Panc1 (cell line): ENCODE measurements around the gene NBPF1.

ENCODE experiments used
- CTCF ChIP-seq: fragments of 450-650 bp; IDR thresholded peaks from 2 replicates; pipeline ENCODE4 v1.5.1; 2017; ENCODE audit warnings: mild to moderate bottlenecking
- POLR2AphosphoS5 ChIP-seq: IDR thresholded peaks from 2 replicates; pipeline ENCODE4 v1.6.1; 2012; ENCODE audit warnings: mild to moderate bottlenecking, low read depth, low read length, moderate library complexity
- REST ChIP-seq, 2 experiments: IDR thresholded peaks; 2 replicates each; pipeline ENCODE4 v1.6.1; 2011 to 2012; ENCODE audit warnings: low read depth in 2 of 2, control low read depth in 1 of 2, low read length in 1 of 2, mild to moderate bottlenecking in 1 of 2, moderate library complexity in 1 of 2; ENCODE audit not compliant: insufficient read depth in 1 of 2

- TF ChIP-seq CTCF (no peak), POLR2AphosphoS5 (no peak), REST (IDR thresholded peaks at IDR 0.05; ENCODE audit: insufficient read depth in 1 of 2, low read depth in 2 of 2, low read length in 1 of 2) (no peak)
Measured at GRCh38 chr1:16618719-16619118, 5.4 kb upstream of the NBPF1 start.
